Measurements from ENCODE around the gene NTF3.

Gene NTF3

DNA sequence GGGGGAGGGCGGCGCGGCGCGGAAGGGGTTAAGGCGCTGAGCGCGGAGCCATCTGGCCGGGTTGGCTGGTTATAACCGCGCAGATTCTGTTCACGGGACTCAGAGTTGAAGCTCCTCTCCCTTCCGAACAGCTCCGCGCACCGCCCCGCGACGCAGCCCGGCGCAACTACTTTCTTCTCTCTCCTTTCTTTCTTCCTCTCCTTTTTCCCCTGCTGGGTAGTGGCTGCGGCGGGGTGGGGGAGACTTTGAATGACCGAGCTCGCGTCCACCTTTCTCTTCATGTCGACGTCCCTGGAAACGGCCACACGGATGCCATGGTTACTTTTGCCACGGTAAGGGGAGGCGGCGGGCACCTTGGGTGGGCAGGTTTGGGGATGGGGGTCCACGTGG is at the start of gene NTF3:
Gene NTF3, plus strand, starts transcription at position 98 of the 390 bp plus-strand sequence. Its CDS starts 217 bp downstream, at position 315.
- DNase-seq = no peak

DNA sequence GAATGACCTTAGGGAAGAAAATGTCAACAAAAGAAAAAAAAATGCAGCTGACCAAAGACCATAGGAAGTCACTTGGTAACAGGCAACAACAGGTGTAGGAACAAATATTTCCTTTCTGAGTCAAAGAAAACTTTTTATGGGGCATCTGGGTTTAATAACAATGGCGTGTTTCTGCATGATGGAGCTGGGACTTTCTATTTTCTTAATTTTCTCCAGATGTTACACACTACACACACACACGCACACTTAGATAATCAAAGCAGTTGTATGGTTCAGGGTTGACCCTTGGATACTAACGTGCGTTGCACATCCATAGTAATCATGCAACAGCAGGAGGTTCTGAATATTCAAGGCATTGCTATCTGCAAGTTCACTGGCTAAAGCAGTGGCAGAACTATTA is 47.9 kb upstream of the NTF3 start:
- no peak for DNase-seq

DNA sequence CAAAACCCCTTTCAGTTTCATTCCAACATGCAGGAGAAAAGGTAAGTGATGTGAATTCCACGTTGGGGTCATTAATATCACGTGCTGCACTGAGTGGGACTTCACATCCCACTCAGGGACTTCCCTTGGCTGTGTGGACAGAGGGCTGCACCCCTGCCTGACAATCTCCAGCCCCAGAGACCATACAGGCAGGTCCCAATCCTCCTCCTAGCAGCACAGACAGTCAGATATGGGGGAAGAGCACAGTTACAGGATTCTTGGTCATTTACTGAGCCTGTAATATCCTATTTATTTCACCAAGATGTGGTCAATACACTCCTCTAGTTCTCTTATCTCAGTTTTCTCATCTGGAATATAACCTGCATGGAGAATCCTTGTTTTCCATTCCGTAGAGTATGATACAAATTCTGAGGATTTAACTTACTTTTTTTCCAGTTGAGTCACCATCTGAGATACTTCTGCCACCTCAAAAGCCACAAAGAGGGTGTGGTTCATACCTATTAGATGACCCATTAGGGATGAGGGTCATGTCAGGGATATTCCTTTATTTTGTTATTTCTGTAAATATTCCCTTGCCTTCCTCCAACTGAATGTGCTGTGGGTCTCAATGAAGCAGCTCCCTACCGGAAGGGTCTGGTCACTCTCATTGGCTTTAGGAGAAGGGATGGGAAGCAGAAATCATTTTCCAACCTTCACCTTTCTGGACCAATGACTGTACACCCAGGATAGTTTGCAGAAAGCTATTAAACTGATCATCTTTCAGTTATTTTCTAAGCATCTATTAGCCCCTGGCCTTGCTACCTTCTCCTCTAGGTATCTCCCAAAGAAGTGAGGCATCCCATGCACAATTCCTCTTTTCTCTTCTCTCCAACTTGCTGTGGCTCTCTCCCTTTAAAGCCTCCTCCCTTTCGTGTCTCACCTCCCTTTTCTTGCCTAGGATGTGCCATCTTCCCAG is 43.0 kb upstream of the NTF3 start:
- no peak for DNase-seq

DNA sequence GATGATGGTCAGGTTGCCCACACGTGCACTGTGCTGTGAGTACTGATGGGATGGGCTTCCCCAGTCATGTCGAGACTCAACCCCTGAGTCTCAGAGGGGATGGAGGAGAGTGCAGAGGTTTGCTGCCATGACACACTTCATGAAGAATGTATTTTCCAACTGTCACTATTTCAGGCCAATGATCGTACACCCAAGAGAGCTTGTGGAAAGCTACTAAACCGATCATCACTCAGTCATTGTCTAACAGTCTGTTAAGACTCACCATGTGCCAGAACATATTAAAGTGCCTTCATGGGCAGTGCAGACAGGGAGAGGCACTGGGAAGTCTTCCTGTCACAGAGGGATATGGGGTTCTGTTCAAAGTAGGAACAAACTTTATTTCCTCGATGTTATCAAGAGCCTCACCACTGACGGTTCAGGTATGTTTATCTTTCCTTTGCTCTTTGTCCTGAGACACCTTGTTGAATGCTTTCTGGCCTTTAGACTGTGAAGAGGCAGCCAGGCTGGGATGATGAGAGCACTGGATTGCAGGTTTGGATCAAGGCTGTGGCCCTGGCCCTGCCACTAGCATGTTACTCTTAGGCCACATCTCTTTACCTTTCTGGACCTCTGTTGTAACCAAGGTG is 41.6 kb upstream of the NTF3 start:
- no peak for DNase-seq

DNA sequence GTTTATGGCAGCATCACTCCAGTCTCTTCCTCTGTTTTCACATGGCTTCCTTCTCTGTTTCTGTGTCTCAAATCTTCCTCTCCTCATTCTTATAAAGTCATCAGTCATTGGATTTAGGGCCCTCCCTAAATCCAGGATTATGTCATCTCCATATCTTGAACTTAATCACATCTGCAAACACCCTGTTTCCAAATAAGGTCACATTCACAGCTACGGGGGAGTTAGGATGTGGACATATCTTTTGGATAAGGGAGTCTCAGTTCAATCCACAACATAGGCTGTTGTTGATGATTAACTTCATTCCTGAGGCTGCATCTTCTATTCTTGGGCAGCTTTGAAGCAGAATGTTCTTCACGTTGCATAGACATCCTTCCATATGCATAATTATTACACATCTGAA is 40.3 kb upstream of the NTF3 start:
- no peak for DNase-seq

DNA sequence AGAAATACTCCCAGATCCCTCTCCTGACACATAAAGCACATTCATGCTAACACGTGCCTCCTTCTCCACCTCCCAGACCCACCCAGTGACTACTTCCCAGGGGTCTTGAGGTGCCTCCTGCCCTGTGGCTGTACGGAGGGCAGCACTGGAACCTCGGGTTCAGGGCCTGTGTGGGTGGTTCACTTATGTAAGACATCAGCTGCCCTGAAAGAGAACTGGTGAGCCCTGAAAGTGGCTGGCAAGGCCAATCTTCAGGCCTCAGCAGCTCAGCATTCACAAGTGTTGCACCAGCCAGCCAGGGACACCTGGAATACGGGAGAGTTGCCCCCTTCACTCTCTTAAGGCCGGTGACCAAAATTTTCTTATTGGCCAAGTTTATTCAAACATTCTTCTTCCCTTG is 38.9 kb upstream of the NTF3 start:
- DNase-seq = no peak

DNA sequence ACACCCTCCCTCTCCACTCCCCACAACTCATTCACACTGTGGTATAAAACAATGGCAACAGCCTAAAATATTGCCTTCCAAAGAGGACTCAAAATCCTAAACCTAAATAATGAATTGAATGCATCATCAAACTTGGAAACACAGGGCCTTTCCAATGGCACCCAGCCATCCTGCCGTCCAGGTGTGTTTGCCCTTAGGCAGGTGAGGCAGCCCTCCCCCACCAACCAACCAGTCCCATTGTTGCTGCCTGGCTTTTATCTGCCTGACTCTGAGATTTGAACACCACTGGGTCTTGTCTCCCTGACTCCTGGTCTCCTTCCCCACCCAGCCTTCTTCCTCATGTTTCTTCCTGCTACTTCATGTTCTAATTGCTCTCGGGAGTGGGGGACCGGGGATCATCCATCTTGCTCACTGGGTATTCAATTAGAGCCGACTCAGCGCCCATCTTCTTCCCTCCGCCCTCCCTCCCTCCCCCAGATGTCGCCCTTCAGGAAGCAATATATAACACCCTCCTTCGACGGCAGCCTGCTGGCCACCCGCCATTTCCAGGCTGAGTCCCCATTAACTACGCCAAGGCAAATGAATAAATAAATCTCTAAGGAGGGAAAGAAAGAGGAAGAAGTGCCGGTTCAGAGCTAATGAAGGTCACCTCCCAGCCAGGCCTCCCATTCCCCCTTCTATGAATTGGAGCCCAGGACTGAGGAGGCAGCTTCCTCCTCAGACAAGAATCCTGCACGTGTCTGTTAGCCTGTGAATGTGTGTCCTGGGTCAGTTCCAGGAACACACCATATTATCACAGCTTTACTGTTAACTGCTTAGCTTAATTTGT is 36.3 kb upstream of the NTF3 start:
- DNase-seq = no peak

DNA sequence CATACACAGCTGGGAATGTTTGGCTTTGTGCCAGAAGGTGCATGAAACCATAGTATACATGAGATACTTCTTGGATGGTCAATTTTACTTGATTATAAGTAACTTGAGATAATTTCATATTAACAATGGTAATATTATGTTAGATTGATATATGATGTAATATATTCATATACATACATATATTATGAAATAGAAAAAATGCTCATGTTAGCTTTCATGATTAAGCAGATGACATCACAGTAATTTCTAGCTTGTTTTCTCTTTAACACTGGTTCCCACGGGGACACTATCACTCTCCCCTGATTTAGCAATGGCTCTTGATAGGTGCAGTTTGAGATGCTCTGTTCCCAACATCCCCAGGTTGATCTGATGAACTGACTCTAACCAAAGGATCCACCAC is 35.4 kb upstream of the NTF3 start:
- no peak for DNase-seq

DNA sequence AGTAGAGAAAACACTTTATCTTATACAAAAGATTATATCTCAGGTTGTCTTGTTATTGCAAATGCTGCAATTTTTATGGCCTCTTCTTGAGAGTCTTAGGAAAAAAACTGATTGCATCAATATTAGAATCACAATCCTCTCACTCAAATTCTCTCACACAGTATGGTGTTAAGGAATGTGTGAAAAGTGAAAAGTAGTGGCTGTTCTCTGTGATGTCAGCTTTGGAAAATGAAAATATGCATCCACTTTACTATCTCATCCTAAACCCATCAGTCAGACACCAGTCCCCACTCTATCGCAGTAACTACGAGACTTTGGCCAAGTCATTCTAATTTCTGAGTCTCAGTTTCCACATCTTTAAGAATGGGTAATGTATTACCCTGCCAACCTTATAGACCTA is 32.6 kb upstream of the NTF3 start:
- no peak for DNase-seq

DNA sequence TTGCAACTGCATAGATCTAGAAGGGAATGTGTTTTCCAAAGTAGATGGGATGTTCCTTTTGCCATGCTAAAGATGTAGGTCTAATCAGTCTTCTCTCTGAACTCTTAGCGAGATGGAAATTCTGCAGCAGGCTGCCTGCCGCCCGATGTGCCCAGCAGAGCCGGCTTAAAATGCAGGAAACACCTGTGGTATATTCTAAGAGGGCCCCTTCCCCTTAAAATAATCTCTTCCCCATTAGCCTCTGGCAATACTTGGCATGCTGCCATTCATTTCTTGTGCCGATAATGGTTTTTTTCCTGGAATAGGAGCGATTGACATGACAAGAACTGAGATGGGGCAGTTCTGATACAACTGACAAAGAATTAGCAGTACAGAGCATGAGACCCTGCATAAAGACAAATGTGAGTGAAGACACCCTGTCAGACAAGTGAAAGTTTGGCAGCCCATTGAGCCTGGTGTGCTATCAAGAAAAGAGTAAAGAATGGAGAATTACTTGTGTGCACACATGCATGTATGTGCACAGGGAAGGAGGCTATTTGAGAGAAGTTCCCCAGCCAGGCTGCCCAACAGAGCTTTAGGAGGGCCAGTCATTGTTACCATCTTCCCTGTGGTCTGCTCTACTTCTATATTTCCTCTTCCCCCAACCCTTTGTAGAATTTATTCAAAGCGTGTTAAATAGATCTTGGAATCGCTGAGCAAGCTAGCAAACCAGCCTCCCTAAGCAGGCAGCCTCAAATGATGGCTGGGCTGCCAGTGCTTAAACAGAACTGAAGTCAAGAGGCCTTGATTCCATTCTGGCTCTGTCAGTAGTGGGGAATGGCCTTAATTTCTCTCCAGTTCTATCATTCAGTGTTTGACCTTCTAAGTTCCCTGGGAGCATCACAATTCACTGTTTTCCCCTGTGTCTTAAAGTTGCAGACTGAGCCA is 29.6 kb upstream of the NTF3 start:
- DNase-seq = no peak

DNA sequence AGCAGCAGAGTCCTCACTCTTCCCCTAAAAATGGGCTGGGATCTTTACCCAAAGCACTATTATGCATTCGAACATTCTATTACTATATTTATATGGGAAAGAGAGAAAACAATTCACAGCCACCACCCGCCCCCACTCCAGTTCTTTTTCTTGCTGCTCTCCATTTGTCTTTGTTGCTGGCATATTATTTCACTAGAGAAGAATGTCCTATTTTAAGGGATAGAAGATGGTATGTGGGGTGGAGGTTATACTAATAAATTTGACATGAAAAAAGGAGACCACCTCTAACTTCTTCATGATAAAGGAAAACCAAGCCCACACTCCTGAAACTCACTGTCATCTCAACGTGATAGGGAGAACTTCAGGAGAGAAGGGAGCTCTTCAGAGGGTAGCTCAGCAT is 28.5 kb upstream of the NTF3 start:
- DNase-seq = peak in 1 of 56 donors; percentile 2

DNA sequence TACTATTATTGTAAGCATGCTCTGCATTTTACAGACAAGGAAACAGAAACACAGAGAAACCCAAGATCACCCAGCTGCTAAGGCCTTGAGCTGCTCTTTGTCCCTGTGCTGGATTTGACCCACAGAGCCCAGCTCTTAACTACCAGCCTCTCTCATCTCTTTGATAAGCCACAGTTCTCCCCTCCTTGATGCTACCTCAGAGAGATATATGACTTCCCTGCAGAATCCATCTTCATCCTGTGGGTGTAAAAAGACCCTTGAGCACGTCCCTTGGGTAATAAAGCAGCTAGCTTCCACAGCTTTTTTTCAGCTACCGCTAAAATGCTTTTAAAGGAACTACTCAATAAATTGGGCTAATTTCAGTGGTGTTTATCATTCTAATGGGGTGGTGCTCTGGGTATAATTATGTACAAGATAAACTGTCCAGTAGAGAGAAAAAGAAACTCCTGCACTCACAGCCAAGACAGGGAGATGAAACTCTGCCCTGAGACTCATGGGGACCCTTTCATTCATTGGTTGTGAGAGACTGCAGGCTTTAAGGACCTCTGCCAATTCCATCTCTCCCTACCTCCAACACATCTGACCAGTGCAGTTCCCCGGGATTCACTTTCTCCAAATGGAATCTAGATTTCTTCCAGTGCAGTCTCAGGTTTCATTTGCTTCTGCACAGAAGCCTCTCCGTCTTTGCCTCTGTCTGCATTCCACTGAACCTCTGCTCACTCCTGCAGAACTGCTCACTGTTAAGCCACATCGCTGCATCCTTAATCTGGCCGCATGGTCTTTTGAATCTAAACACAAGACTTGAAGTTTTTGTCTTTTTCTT is 24.7 kb upstream of the NTF3 start:
- DNase-seq = no peak

DNA sequence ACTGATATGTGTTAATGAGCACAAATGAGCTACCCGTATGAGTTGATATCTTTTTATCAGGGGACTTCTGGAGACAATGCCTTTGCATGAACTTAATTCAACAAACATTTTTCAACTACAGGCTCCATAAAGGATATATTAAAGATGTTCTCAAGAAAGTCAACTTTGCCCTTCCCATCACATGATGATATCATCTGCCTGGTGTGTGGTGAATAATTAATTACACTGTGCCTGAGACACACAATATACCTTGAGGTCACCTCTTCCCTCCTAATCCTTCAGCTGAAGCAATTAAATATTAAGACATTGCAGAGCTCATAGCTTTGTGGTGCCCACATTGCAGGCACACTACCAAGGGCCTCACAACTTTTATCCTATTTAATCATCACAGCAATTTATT is 22.3 kb upstream of the NTF3 start:
- DNase-seq = no peak

DNA sequence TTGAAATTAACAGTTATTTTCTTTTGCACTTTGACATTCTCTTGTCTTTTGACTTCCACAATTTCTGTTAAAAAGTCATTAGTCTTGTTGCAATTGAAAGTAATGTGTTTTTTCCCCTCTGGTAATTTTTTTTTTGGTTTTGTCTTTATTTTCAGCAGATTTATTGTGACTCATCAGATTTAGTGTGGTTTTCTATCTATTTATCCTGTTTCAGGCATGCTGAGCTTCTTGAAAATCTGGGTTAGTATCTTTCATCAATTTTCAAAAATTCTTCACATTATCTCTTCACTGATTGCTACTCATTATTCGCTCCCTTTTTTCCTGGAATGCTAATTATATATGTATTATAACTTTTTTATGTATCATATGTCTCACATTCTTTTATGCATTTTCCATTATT is 15.3 kb upstream of the NTF3 start:
- no peak for DNase-seq

DNA sequence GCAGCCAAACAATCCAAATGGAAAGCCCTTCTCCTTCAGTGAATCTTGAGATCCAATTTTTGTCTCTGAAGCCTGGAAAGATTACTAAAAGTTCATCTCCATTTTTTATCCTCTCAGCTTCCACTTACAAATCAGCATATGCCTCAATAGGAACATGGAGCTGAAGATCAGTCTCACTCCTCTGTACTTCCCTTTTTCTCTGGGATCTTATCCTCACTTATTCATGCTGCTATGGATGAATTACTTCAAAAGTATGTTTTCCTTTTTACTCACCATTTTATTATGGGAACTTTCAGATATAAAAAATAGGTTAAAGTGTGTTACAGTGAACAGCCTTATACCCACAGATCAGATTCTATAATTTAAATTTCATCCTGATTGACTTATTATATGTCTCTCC is 14.4 kb upstream of the NTF3 start:
- DNase-seq = no peak

DNA sequence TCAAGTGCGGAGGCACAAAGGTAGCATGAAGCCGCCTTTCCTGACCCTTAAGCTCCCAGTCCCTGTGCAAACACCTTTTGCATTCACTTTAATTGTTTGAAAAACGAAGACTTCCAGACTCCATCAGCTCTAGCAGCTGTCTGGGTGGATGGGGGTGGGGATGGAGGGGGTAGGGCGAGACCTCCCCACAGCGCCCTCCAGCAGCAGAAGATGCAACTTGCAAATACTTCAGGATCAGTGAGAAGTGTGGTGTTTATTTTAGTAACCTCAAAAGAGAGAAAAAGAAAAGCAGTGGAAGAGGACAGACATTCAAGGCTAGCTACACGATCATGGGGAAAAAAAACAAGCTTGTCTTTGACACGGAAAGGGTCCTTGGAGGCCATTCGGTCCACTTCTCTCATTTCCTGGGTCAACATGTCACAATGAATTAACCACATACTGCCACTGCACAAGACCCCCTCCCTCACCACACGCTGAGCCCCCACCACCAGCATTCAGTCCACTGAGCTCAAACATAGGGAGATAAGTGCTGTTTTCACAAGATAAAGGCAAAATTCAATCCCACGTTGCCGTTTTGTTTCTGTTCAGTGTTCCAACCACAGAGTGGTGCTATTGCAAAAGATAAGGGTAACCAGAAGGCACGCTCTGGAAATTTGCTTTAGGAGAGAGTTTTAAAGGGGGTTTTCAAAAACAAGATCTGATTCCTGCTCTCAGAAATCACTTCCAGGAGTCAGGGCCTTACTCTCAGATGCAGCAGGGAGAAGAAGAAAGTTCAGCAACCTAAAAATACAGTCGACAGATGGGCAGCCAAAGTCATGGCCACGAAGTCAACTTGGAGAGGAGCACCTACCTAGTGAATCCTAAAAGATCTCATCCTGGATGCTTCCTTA is 3.3 kb upstream of the NTF3 start:
- DNase-seq = no peak

DNA sequence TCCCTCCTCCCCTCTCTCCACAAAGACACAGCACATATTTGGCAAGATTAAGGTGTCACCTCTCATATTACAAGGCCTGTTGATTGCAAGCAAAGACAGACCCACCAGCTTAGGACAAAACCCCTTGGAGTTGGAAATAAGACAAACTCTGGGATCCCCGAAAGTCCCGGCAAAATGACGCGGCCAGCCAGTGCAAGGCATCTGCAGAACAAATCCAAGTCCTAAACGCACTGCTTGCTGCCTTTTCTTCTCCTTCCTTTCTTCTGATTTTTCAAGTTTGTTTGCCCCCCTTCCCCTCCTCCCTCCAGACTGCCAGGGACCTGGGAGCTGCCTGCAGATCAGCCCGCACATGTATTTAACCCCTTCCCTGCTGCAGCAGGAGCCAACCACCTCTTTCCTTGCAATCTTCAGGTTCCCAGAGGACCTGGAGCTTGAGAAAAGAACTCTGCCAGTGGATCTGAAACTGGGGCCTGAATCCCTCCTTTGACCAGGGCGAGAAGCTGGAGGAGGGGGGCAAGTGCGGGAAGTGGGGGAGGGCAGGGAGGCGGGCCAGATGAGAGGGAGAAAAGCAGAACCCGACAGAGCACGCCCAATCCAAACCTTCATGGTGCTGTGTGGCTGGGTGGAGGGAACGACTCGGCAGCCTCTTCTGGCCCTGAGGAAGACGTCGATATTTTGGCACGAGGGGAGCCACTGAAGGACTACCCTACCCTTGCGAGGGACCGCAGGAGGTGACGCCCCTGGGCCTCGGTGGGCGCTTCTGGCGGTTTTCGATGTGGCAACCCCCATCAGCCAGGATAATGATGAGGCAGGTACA is 2.0 kb upstream of the NTF3 start:
- DNase-seq = no peak

All from amygdala (tissue), 56 donors.